HepG2 (cell line): ENCODE results near the gene PM20D1. TPM values are rescaled to one million over a fixed set of nuclear protein-coding genes. Genes with fewer than 3 reads are reported as not detected.
"Not testable (repeated sequence)": the region's sequence is repeated elsewhere in the genome, so short reads cannot be mapped to it uniquely, and the experiment has no call there.

Source experiments
- ATAC-seq: fragments of 200-7000 bp; cut with Tn5 transposase; 3 replicates; pipeline ENCODE4 v1.9.1; 2020; ENCODE audit warnings: mild to moderate bottlenecking, moderate library complexity
- BruUV-seq: library from RNA; stranded (reverse); fragments of 400-500 nt; replicated peaks from 2 replicates; lab custom pipeline; 2021; lab: Mats Ljungman, UMichigan
- CTCF ChIA-PET: fragments of 300-600 bp; formaldehyde crosslinking; extraction: SDS; loops from one replicate; lab custom pipeline; 2021; ENCODE audit warnings: low total read pairs, inconsistent platforms, low intra/inter-chr PET ratio; lab: Yijun Ruan, JAX
- POLR2A ChIA-PET: fragments of 350-600 bp; sonication (Branson Sonifier 250); formaldehyde crosslinking; loops from one replicate; lab custom pipeline; 2020; ENCODE audit warnings: antibody characterized with exemption, inconsistent platforms; lab: Yijun Ruan, JAX
- DNase-seq: peaks from one replicate; pipeline ENCODE4 v3.0.0-alpha.2; 2015; ENCODE audit warnings: low spot score
- FAIRE-seq: peaks from 3 replicates; lab custom pipeline; 2011; peaks lifted over from hg19 to GRCh38; lab: Jason Lieb, UNC
- H2AFZ ChIP-seq: one replicate; pipeline ENCODE4 v1.6.1; 2011; ENCODE audit warnings: low read length, inconsistent platforms
- H3K27ac ChIP-seq: fragments of 300-600 bp; 3 replicates; pipeline ENCODE4 v1.8.0; 2011; ENCODE audit warnings: mixed run types, mild to moderate bottlenecking, mixed read lengths, low read length, inconsistent platforms; ENCODE audit not compliant: insufficient read depth; ENCODE audit errors: extremely low read length
- H3K27me3 ChIP-seq, 2 experiments: fragments of 200-600 bp in 1 of 2; 2 replicates in 1 of 2; 3 replicates in 1 of 2; pipeline versions ENCODE4 v1.6.0 to v1.8.0; 2011; ENCODE audit warnings: low read length in 2 of 2, mild to moderate bottlenecking in 2 of 2, moderate library complexity in 2 of 2, inconsistent platforms in 1 of 2; ENCODE audit not compliant: insufficient read depth in 2 of 2, control insufficient read depth in 1 of 2
- H3K36me3 ChIP-seq, 2 experiments: fragments of 200-600 bp in 1 of 2; replicated peaks in 1 of 2; 2 replicates in 1 of 2; 3 replicates in 1 of 2; pipeline versions ENCODE4 v1.5.1 to v1.8.0; 2011; ENCODE audit warnings: low read length in 2 of 2, inconsistent platforms in 1 of 2; ENCODE audit not compliant: insufficient read depth in 2 of 2, control insufficient read depth in 1 of 2
- H3K4me1 ChIP-seq: 2 replicates; pipeline ENCODE4 v1.5.1; 2012; ENCODE audit warnings: low read length, inconsistent platforms; ENCODE audit not compliant: insufficient read depth
- H3K4me2 ChIP-seq: 2 replicates; pipeline ENCODE4 v1.6.0; 2011; ENCODE audit warnings: low read depth, low read length, inconsistent platforms
- H3K4me3 ChIP-seq, 3 experiments: fragments of 200-600 bp in 1 of 3; sonication (generic), shearing (Covaris generic) in 1 of 3; replicated peaks in 1 of 3; 2 replicates each; pipeline ENCODE4 v1.5.1; 2011 to 2016; ENCODE audit warnings: low read length in 3 of 3, inconsistent platforms in 2 of 3, low read depth in 2 of 3, mild to moderate bottlenecking in 2 of 3, control low read depth in 1 of 3, mixed read lengths in 1 of 3; ENCODE audit not compliant: insufficient read depth in 1 of 3
- H3K79me2 ChIP-seq: one replicate; pipeline ENCODE4 v1.6.1; 2011; ENCODE audit warnings: low read length, inconsistent platforms; ENCODE audit not compliant: insufficient read depth
- H3K9ac ChIP-seq: 2 replicates; pipeline ENCODE4 v1.6.0; 2011; ENCODE audit warnings: mild to moderate bottlenecking, low read depth, low read length, inconsistent platforms; ENCODE audit not compliant: insufficient read depth
- H3K9me3 ChIP-seq: 2 replicates; pipeline ENCODE4 v1.5.1; 2012; ENCODE audit warnings: mild to moderate bottlenecking, low read length
- H4K20me1 ChIP-seq: 2 replicates; pipeline ENCODE4 v1.6.0; 2011; ENCODE audit warnings: inconsistent platforms, mild to moderate bottlenecking, low read length, moderate library complexity; ENCODE audit not compliant: insufficient read depth
- BCL6 ChIP-seq: IDR thresholded peaks from 2 replicates; pipeline ENCODE4 v1.6.1; 2016; ENCODE audit warnings: missing genetic modification reagents, missing compliant biosample characterization
- FUBP1 ChIP-seq: sonication (generic); formaldehyde crosslinking; IDR thresholded peaks from 2 replicates; pipeline ENCODE4 v1.5.1; 2020; ENCODE audit warnings: missing genetic modification reagents, mild to moderate bottlenecking, borderline replicate concordance
- NKX3-1 ChIP-seq: sonication (generic); formaldehyde crosslinking; IDR thresholded peaks from 2 replicates; pipeline ENCODE4 v1.5.0; 2020; ENCODE audit warnings: missing genetic modification reagents
- STAG1 ChIP-seq: sonication (generic); formaldehyde crosslinking; IDR thresholded peaks from 2 replicates; pipeline ENCODE4 v1.4.0; 2020; ENCODE audit warnings: missing genetic modification reagents
- ZKSCAN8 ChIP-seq: IDR thresholded peaks from 2 replicates; pipeline ENCODE4 v1.6.1; 2016; ENCODE audit warnings: borderline replicate concordance, missing genetic modification reagents, missing compliant biosample characterization
- WGBS: methylation state at CpG from one replicate; pipeline ENCODE4 v1.1.6; 2017; ENCODE audit warnings: low lambda C conversion rate; 5-methylcytosine and 5-hydroxymethylcytosine counted together
- in situ Hi-C: cut with HindIII; loops from 2 replicates; pipeline ENCODE4 v1.10.0; 2017; ENCODE audit warnings: low pct_unique_long_range_greater_than_20kb; ENCODE audit not compliant: extremely low pct_ligation_motif_present
- intact Hi-C: fragments of 100-400 bp; cut with micrococcal nuclease; formaldehyde crosslinking; loops from one replicate; pipeline ENCODE4 v1.10.0; 2022; ENCODE audit not compliant: unreplicated experiment
- polyA plus RNA-seq, 8 experiments: library from polyadenylated mRNA; depleted of rRNA in 3 of 8; stranded (reverse) in 7 of 8; unstranded in 1 of 8; fragments of >200 nt; fragmentation: Illumina TruSeq in 4 of 8; extraction: Trizol in 4 of 8; gene quantifications; 2 replicates each; pipeline versions ENCODE4 v1.2.1 to v1.2.3, GENCODE V29; 2011 to 2016; ENCODE audit warnings: low read depth in 4 of 8, missing spikeins in 1 of 8, mixed read lengths in 1 of 8; ENCODE audit not compliant: insufficient read depth in 1 of 8
- total RNA-seq, 5 experiments: library from RNA; depleted of rRNA; stranded (reverse); fragments of >200 nt; fragmentation: Illumina TruSeq; extraction: Trizol; gene quantifications; 2 replicates each; pipeline ENCODE4 v1.2.3, GENCODE V29; 2016; ENCODE audit warnings: low read depth in 1 of 5

PM20D1 gene
- total and polyA plus RNA-seq, 2 of the 13 experiments (the other 11 are each of a cell fraction or from before 2014, with no cell fraction given), result not detected

- TF ChIP-seq FUBP1 (no peak), NKX3-1 (no peak), ZKSCAN8 (CRISPR knock-in tag) (no peak), BCL6 (CRISPR knock-in tag) (no peak), STAG1 (CRISPR knock-in tag) (no peak)
These were observed 8.4 kb upstream of the PM20D1 start (continued) for GRCh38 chr1:205858141-205858961.

- POLR2A ChIA-PET, H2AFZ ChIP-seq, H3K79me2 ChIP-seq, H3K9me3 ChIP-seq, H3K36me3 ChIP-seq, H3K4me3 ChIP-seq, in situ Hi-C loops, FAIRE-seq, intact Hi-C loops, DNase-seq, H3K27me3 ChIP-seq, H3K4me2 ChIP-seq, ATAC-seq, CTCF ChIA-PET, H3K9ac ChIP-seq, H3K4me1 ChIP-seq, BruUV-seq, H3K27ac ChIP-seq, H4K20me1 ChIP-seq: not testable (repeated sequence)
- 0% methylated on average over 2 of the region's 2 CpGs for WGBS
These were observed 7.6 kb upstream of the PM20D1 start for GRCh38 chr1:205857501-205857900.
